Astrocyte of the hippocampus (primary cell): ENCODE measurements around the gene ZNF865.

Experiments
- DNase-seq: peaks from one replicate; pipeline ENCODE4 v3.0.0; 2011; ENCODE audit warnings: low read depth, low spot score

The ZNF865 gene

DNA sequence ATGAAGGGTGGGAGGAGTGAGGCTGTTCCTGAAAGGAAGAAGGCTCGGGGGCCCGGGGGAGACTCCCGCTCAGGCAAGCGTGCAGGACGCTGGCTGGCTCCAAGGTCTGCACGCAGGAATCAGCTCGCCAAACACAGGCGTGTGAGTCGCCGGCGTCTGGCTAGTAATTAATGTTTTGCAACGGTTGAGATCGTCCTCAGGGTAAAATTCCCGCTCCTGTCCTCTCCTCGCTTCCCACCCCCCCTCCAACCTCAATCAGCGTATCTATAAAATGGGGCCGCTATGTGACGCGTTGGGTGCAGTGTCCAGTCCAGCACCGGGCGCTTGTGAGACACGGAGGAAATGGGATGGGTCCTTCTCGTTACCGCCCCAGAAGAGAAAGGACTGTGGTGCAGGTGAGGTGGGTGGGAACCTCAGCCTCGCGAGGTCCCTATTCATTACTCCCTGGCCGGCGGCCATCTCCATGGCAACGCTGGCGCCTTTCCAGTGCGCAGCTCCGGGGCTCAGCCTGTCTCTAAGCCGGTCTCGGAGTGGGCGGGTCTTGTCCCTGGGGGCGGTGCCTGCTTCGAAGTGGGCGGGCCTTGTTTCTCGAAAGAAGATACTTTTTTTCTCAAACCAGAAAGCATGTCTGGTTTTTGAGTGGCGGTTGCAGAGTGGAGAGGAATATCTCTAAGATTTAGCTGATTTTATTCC is 18.3 kb upstream of the ZNF865 start:
- DNase-seq = peak; percentile 97

DNA sequence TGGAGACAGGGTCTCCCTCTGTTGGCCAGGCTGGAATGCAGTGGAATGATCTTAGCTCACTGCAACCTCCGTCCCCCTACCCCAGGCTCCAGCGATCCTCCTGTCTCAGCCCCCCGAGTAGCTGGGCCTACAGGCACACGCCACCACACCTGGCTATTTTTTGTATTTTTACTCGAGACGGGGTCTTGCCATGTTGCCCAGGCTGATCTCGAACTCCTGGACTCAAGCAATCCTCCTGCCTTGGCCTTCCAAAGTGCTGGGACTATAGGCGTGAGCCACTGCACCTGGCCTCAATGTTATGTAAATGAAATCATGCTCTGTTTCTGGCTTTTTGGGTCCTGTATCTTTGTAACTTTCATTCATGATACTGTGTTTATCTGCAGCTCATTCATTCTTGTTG is 16.7 kb upstream of the ZNF865 start:
- DNase-seq = no peak

DNA sequence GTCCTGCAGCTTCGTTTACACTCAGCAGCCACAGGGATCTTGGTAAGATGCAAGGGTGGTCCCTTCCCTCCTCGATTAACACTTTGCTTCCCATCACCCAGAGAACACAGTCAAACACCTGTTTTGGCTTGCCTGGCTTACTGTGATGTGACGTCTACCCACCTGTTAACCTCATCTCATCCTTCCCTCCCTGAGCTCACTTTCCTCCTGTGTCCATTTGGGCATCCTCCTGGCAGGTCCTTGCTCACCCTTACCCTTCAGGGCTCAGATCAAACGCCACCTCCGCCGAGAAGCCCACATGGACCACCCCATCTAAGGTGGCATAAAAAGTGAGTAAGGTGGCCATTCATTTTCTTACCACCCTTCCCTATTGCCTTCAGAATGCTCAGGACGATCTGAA is 15.3 kb upstream of the ZNF865 start:
- no peak for DNase-seq

DNA sequence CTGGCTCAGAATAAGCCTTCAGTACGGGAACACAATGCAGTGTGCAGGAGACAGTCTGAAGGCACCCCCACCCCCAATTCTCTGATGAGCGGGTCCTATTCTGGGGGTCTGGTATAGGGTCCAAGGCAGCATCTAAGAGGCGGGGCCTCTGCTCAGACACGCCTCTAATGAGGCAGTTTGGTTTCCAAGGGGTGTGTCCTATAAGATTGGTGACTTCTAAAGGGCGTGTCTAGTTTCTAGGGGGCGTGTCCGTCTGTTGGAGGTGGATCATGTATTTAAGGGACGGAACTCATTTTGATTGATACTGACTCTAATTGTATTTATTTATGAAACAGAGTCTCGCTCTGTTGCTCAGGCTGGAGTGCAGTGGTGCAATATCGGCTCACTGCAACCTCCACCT is 14.8 kb upstream of the ZNF865 start:
- no peak for DNase-seq

DNA sequence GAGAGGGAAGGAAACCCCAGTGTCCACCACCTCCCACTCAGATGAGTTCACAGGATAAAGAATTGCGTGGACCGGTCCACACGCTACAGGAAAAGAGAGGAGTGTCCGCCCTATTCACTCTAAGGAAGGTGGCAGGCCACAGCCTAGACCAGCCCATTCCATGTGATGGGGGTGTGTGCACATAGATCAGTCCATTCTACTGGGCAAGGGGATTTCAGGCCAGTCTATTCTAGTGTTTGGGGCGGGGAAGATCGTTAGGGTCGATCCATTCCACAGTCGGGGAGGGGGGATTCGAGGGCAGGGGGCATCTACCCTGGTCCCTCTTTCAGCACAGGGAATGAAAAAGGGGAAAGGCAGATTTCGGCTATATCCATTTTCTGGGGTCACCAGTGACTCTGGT is 13.9 kb upstream of the ZNF865 start:
- DNase-seq = no peak

DNA sequence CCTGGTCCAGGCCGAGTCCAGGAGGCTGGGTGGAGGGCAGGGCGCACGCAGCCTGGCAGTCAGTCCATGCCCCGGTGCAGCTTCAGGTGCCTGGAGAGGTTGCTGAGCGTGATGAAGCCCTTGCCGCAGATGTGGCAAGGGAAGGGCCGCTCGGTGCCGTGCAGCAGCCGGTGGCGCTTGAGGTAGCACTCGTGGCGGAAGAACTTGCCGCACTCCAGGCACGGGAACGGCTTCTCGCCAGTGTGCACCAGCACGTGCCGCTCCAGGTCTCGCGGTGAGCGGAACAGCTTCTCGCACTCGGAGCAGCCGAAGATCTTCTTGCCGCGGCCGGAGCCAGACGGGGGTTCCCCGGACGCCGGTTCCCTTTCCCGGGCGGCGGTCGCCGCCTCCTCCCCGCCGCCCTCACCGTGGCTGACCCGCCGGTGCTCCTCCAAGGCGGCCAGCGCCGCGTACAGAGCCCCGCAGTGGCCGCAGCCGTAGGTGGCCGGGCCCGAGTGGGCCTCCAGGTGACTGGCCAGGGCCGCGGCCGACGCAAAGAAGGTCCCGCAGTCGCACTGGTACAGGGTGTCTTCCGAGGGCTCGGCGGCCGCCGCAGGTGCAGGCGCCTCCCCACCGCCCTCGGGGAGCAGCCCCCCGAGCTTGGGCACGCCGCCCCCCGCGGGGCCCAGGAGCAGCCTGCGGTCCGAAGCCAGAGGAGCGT is 12.9 kb upstream of the ZNF865 start:
- DNase-seq = no peak

DNA sequence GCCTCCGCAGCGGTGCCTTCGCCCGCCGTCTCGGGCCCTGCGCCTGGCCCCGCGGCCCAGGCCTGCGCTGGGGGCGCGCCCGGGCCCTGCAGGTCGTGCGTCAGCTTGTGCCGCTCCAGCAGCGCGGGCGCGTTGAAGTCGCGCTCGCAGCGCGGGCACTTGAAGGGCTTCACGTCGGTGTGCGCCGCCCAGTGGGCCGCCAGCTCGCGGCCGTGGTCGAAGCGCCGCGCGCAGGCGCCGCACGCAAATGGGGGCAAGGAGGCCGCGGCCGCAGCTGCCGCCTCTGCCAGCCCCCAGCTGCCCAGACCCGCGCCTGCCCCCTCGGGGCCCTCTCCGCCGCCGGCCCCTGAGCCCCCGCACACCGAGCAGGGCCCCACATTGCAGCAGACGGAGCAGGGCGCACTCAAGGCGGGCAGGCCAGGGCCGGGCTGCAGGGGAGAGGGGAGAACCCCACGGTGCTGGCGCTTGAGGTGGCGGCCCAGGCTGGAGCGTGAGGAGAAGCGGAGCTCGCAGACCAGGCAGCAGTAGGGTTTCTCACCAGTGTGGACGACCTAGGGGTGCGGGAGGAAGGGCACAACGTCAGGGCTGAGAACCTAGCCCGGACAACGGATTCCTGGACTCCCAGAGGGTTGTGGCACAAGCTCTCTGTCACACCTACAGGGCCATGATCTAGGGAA is 12.2 kb upstream of the ZNF865 start:
- no peak for DNase-seq

DNA sequence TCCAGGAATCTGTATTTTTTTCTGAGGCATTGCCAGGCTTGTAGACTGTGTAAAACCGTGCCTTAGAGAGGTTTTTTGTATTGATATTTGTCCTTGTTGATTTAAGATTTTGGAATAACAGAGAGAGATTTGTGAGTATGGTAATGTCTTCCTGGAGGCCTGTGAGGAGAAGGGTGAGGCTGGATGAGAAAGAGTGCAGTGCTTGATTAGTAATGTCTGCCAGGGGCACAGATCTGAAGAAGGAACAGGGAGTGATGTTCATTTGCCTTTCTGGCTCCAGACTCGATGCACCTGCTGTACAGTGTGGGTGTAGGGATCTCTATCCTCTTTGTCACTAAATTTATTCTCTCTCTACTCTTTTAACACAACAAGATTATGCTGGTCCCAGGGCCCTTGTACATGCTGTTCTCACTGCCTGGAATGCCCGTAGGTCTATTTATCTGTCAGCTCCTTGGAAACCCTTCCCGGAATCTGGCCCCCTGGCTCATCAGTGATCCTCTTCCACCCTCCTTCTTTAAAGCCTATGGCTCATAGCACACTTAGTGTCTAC is 10.4 kb upstream of the ZNF865 start:
- DNase-seq = no peak

DNA sequence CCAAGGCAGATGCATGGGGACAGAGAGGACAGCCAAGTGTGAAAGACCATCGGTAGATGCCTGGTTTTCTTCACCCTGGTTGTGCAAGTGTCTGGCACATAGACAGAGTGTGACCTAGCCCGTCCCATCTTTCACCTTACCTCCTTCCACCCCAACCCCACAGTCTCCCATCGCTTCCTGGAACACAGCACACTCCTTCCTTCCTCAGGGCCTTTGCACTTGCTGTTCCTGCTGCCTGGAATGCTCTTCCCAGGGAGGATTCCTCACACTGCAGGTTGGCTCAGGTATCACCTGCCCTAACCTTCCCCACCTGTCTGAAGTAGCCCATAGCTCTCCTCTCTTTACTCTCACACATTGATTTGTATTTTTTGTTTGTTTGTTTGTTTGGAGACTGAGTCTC is 9.1 kb upstream of the ZNF865 start:
- no peak for DNase-seq

DNA sequence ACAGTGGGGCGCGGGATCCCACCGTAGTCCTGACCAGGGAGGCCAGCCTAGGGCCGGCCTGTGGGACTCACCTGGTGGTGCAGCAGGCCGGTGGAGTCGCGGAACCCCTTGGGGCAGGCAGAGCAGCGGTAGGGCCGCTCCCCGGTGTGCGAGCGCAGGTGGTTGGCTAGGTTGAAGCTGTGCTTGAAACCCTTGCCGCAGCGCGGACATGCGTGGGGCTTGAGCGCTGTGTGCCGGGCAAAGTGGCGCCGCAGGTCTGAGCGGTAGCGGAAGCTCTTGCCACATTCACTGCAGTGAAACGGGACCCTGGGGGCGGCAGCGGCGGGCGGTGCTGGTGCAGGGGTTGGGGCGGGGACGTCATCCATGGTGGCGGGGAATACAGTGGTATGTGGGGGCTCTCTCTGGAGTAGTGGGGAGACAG is 7.9 kb upstream of the ZNF865 start:
- DNase-seq = no peak

DNA sequence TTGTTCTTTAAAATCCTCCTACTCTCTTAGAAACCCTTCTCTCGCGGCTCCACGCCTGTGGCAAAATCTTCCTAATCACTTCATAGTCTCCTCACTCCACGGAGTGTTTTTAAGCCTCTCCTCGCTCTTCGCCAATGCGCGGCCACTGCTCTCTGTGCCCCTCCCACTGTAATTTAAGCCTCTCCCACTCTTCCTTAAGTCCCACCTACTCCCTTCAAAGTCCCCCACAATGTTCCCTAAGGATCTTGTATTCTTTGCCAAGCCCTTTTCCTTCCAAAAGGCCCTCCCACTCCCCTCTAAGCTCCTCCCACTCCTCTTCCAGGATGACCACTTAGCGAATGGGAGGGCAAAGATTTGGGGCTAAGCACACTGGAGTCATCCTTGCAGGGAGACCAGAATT is 7.4 kb upstream of the ZNF865 start:
- no peak for DNase-seq

DNA sequence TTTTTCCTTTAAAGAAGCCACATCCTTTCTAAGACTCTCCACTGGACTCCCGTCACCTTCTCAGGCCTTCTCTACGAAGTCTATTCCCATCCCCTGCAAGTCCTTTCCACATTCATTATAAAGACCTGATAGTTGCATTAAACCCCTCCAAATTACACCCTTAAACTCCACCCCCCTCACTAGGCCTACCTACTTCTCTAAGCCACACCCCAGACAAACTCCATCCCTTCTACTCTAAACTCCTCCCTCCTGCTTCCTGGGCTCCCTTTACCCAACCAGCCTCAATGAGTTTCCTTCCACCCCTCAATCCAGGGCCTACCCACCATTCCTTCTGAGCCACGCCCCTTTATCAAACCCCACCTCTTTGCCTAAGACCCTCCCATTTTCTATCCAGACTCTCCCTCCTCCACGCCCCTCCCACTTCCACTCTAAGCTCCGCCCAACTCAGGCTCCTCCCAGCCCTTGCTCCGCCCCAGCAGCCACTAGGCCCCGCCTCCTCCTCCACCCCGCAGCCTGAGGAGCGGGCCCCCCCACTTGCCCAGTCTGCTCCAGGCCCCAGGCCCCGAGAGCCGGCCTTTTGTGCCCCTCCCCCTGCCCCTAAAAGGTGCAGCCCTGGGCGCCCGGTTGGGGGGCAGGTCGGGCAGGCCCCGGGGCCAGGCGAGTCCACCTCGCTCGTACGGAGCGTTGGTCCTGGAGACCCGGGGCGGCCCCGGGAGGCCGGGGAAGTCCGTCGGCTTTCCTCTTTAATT is 6.6 kb upstream of the ZNF865 start:
- peak; percentile 98 for DNase-seq

DNA sequence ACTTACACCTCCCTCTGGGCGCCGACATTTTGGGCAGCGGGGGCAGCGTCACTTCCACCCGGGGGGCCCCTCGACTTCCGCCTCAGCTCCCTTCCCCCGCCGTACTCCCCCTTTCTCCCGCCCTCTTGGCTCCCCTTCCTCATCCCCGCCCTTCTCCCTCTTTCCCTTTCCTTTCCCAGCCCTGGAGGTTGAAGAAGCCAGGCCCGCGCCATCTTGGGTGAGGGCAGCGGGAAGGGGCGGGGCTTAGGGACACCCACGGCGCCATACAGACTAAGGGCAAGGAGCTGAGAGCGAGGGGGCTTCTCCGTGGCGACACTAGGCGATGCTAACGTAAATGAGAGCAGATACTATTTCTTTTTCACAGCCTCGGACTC is 6.0 kb upstream of the ZNF865 start, which contains the start of gene FIZ1:
TSS of gene FIZ1 (minus strand) at position 50 of the 374 bp plus-strand sequence. CDS start 1,652 bp downstream, outside the sequence.
- DNase-seq = peak; percentile 99

DNA sequence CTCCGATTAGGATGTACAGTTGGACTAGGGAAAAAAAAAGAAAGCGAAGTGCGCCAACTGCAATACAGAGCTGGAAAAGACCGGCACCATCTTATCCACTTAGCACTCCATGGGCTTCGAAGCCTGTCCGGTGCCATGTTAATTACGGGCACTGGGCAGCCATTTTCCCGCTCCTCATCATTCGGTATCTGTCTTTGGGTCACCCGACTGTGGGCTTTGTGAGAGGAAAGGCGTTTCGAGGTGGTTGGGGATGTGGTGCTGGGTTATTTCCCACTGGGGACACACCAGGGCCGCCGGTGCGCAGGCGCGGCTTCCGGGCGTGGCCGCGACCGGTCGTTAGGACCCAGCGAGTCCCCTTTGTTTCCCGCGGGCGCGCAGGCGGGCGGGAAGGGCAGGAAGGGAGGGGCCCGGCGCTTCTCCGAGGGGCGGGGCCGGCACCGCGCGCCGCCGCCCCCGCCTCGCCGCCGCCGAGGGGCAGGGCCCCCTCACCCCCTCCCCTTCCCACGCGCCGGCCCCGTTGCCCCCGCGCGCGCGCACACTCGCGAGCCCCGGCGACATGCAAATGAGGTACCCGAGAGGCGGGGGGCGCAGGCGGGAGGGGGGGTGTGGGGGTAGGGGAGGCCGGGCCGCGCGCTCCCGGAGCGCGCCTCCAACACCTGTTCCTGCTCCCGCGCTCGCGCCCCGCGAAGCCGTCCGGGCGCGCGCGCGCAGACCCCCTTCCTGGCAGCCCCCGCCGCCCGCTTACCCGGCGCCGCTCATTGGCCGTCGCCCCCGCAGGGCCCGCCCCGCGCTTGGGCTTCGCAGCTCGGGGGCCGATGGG is 5.4 kb upstream of the ZNF865 start, which contains the start of gene ZNF524:
TSS of gene ZNF524 (plus strand) at position 447 of the 820 bp plus-strand sequence. CDS start 1,825 bp downstream, outside the sequence.
- peak; percentile 95 for DNase-seq

DNA sequence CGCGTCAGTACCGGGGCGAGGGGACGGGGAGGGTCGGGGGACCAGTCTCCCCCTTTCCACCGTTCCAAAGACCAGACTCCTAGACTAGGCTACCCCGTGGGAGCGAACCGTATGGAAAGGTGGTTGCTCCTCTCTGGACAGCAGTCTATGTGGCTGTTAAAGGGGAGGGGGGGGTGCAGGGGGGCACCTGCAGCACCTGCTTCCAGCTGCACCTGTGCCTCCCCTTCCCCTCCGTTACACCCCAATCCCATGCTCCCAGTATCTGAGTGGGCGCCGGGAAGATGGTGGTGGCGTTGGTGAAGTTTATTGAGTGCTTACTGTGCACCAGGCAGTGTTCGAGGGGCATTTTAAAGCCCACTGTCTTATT is 4.8 kb upstream of the ZNF865 start:
- DNase-seq = no peak

DNA sequence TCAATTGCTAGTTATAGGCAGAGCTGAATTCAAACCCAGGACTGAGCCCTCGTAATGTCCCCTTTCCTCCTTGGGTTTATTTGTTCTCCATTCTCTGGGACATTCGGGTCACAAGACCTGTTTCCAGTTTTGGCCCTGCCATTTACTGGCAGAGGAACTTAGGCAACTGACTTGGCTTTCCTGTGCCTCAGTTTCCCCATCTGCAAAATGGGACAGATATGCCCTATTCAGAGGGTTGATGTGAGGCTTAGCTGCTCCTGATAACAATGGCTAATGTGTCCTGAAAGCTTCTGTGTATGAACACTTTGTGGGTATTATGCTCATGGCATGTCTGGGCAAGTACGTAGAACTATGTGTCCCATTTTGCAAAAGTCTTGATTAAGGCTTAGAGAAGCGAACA is 4.4 kb upstream of the ZNF865 start:
- DNase-seq = no peak

DNA sequence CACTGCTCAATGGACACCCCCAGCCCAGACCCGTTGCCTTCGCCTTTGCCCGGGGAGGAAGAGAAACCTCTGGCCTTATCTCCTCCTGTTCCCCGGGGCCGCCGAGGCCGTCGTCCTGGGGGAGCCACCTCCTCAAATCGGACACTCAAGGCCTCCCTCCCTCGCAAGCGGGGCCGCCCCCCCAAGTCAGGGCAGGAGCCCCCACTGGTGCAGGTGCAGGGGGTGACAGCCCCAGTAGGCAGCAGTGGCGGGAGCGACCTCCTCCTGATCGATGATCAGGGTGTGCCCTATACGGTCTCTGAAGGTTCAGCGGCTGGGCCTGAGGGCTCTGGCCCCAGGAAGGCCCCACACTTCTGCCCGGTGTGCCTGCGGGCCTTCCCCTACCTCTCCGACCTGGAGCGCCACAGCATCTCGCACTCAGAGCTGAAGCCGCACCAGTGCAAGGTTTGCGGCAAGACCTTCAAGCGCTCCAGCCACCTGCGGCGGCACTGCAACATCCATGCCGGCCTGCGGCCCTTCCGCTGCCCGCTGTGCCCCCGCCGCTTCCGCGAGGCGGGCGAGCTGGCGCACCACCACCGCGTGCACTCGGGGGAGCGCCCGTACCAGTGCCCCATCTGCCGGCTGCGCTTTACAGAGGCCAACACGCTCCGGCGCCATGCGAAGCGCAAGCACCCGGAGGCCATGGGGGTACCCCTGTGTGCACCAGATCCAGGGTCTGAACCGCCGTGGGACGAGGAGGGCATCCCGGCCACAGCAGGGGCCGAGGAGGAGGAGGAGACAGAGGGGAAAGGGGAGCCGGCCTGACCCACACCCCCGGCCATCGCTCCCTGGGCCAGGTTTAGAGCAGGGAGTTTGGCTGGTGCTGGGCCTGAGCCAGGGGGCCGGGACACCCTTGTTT is 3.1 kb upstream of the ZNF865 start:
- DNase-seq = no peak

DNA sequence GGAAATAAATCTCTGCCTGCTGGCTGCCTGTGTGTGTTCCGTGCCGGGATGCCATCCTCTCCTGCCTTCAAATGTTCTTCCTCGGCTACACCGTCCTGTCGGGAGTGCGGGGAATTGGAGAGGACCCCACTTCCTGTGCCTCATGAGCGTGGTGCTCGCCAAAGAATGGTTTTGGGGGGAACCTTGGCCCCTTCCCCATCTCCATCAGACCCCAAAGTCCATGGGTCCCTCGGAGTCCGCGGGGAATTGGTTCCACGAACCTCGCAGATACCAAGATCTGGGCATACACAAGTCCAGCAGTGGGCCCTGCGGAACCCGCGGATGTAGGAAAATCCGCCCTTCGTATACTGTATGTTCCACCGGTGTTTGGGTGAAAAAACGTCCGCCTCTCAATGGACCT is 2.3 kb upstream of the ZNF865 start:
- no peak for DNase-seq

DNA sequence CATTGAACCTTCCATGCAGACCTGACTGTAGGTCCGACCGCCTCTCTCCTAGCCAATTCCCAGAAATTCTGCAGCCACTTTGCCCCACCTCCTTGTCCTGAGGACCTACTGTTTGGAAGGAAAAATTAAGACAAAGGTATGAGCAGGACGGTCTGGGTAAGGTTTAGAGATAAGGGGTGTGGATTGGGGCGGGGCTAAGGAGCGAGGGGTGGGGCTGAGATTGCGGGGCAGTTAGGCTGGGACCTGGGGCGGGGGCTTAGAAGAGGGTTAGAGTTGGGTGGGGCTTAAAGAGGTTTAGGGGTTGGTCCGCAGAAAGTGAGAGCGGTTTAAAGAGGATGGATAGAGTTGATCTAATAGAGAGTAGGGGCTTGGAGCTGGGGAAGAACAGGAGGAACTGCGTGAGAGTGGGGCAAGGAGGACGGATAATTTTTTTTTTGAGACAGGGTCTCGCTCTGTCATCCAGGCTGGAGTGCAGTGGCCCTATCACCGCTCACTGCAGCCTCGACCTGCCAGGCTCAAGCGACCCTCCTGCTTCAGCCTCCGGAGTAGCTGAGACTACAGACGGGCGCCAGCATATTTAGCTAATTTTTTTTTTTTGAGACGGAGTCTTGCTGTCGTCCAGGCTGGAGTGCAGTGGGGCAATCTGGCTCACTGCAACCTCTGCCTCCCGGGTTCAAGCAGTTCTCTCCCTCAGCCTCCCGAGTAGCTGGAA is 1.7 kb upstream of the ZNF865 start:
- DNase-seq = no peak
